Measurements from ENCODE around the gene OR7D2.

OR7D2 gene

GRCh38 chr19:9148697-9149096 is 30.1 kb upstream of the OR7D2 start:
- TF ChIP-seq ARNT (IDR thresholded peaks at IDR 0.05) (no peak), PKNOX1 (IDR thresholded peaks at IDR 0.05) (no peak), LEF1 (IDR thresholded peaks at IDR 0.05; ENCODE audit: borderline replicate concordance) (no peak), SP1 (IDR thresholded peaks at IDR 0.05) (no peak), ELF4 (IDR thresholded peaks at IDR 0.05) (no peak), CTBP1 (IDR thresholded peaks at IDR 0.05; ENCODE audit: borderline replicate concordance) (no peak), NFRKB (IDR thresholded peaks at IDR 0.05) (no peak), FOXK2 (IDR thresholded peaks at IDR 0.05) (no peak), BHLHE40 (IDR thresholded peaks at IDR 0.05; ENCODE audit: borderline replicate concordance) (no peak), TARDBP (IDR thresholded peaks at IDR 0.05) (no peak), SUZ12 (IDR thresholded peaks at IDR 0.05) (no peak), HDGF (IDR thresholded peaks at IDR 0.05; ENCODE audit: borderline replicate concordance) (no peak)
- ChIA-PET CTCF (no interaction called here), POLR2A (no interaction called here)
- no peak for DNase-seq (ENCODE audit: extremely low spot score)

GRCh38 chr19:9149997-9150396 is 28.8 kb upstream of the OR7D2 start:
- POLR2A ChIA-PET = no interaction called here
- CTCF ChIA-PET = no interaction called here
- no peak for TF ChIP-seq TARDBP (IDR thresholded peaks at IDR 0.05)
- no peak for TF ChIP-seq FOXA1 (IDR thresholded peaks at IDR 0.05)
- no peak for TF ChIP-seq ZNF384 (IDR thresholded peaks at IDR 0.05)
- TF ChIP-seq CTBP1 (IDR thresholded peaks at IDR 0.05; ENCODE audit: borderline replicate concordance) = no peak
- no peak for TF ChIP-seq L3MBTL2 (conservative IDR thresholded peaks at IDR 0.05)
- no peak for TF ChIP-seq NFRKB (IDR thresholded peaks at IDR 0.05)
- no peak for TF ChIP-seq PKNOX1 (IDR thresholded peaks at IDR 0.05)
- no peak for TF ChIP-seq BHLHE40 (IDR thresholded peaks at IDR 0.05; ENCODE audit: borderline replicate concordance)
- no peak for TF ChIP-seq HDGF (IDR thresholded peaks at IDR 0.05; ENCODE audit: borderline replicate concordance)
- TF ChIP-seq LEF1 (IDR thresholded peaks at IDR 0.05; ENCODE audit: borderline replicate concordance) = no peak
- no peak for TF ChIP-seq SP1 (IDR thresholded peaks at IDR 0.05)
- no peak for TF ChIP-seq ARNT (IDR thresholded peaks at IDR 0.05)
- no peak for TF ChIP-seq SUZ12 (IDR thresholded peaks at IDR 0.05)
- TF ChIP-seq FOXM1 (IDR thresholded peaks at IDR 0.05; ENCODE audit: borderline replicate concordance) = no peak
- TF ChIP-seq ELF4 (IDR thresholded peaks at IDR 0.05) = no peak
- TF ChIP-seq FOXK2 (IDR thresholded peaks at IDR 0.05) = no peak
- no peak for DNase-seq (ENCODE audit: extremely low spot score)

GRCh38 chr19:9150650-9151049 is 28.1 kb upstream of the OR7D2 start:
- CTCF ChIA-PET = no interaction called here
- DNase-seq (ENCODE audit: extremely low spot score) = no peak
- POLR2A ChIA-PET = no interaction called here
- TF ChIP-seq ZNF384 (IDR thresholded peaks at IDR 0.05) (no peak), TARDBP (IDR thresholded peaks at IDR 0.05) (no peak), BHLHE40 (IDR thresholded peaks at IDR 0.05; ENCODE audit: borderline replicate concordance) (no peak), L3MBTL2 (conservative IDR thresholded peaks at IDR 0.05) (no peak), NFRKB (IDR thresholded peaks at IDR 0.05) (no peak)

GRCh38 chr19:9151367-9151766 is 27.4 kb upstream of the OR7D2 start:
- ChIA-PET CTCF (no interaction called here), POLR2A (no interaction called here)
- no peak for TF ChIP-seq ELF4 (IDR thresholded peaks at IDR 0.05)
- no peak for TF ChIP-seq FOXK2 (IDR thresholded peaks at IDR 0.05)
- no peak for TF ChIP-seq FOXM1 (IDR thresholded peaks at IDR 0.05; ENCODE audit: borderline replicate concordance)
- TF ChIP-seq CTBP1 (IDR thresholded peaks at IDR 0.05; ENCODE audit: borderline replicate concordance) = no peak
- no peak for TF ChIP-seq TARDBP (IDR thresholded peaks at IDR 0.05)
- no peak for TF ChIP-seq PKNOX1 (IDR thresholded peaks at IDR 0.05)
- TF ChIP-seq ZNF384 (IDR thresholded peaks at IDR 0.05) = no peak
- TF ChIP-seq LEF1 (IDR thresholded peaks at IDR 0.05; ENCODE audit: borderline replicate concordance) = no peak
- no peak for TF ChIP-seq SP1 (IDR thresholded peaks at IDR 0.05)
- no peak for TF ChIP-seq ARNT (IDR thresholded peaks at IDR 0.05)
- no peak for TF ChIP-seq NFRKB (IDR thresholded peaks at IDR 0.05)
- TF ChIP-seq SUZ12 (IDR thresholded peaks at IDR 0.05) = no peak
- TF ChIP-seq BHLHE40 (IDR thresholded peaks at IDR 0.05; ENCODE audit: borderline replicate concordance) = no peak
- TF ChIP-seq HDGF (IDR thresholded peaks at IDR 0.05; ENCODE audit: borderline replicate concordance) = no peak
- no peak for TF ChIP-seq L3MBTL2 (conservative IDR thresholded peaks at IDR 0.05)
- TF ChIP-seq FOXA1 (IDR thresholded peaks at IDR 0.05) = no peak
- DNase-seq (ENCODE audit: extremely low spot score) = no peak

- ChIA-PET POLR2A (no interaction called here), CTCF (no interaction called here)
- TF ChIP-seq BHLHE40 (IDR thresholded peaks at IDR 0.05; ENCODE audit: borderline replicate concordance) = no peak
- DNase-seq (ENCODE audit: extremely low spot score) = no peak
Measured at GRCh38 chr19:9155591-9155990, 23.2 kb upstream of the OR7D2 start.

- DNase-seq (ENCODE audit: extremely low spot score) = no peak
- TF ChIP-seq SP1 (IDR thresholded peaks at IDR 0.05) = no peak
- no peak for TF ChIP-seq ARNT (IDR thresholded peaks at IDR 0.05)
- no peak for TF ChIP-seq CTBP1 (IDR thresholded peaks at IDR 0.05; ENCODE audit: borderline replicate concordance)
- no peak for TF ChIP-seq HDGF (IDR thresholded peaks at IDR 0.05; ENCODE audit: borderline replicate concordance)
- TF ChIP-seq L3MBTL2 (conservative IDR thresholded peaks at IDR 0.05) = no peak
- TF ChIP-seq TARDBP (IDR thresholded peaks at IDR 0.05) = no peak
- TF ChIP-seq LEF1 (IDR thresholded peaks at IDR 0.05; ENCODE audit: borderline replicate concordance) = no peak
- no peak for TF ChIP-seq BHLHE40 (IDR thresholded peaks at IDR 0.05; ENCODE audit: borderline replicate concordance)
- no peak for TF ChIP-seq ZNF384 (IDR thresholded peaks at IDR 0.05)
- TF ChIP-seq FOXK2 (IDR thresholded peaks at IDR 0.05) = no peak
- TF ChIP-seq NFRKB (IDR thresholded peaks at IDR 0.05) = no peak
- TF ChIP-seq ELF4 (IDR thresholded peaks at IDR 0.05) = no peak
- no peak for TF ChIP-seq FOXM1 (IDR thresholded peaks at IDR 0.05; ENCODE audit: borderline replicate concordance)
- TF ChIP-seq PKNOX1 (IDR thresholded peaks at IDR 0.05) = no peak
- TF ChIP-seq FOXA1 (IDR thresholded peaks at IDR 0.05) = no peak
- no peak for TF ChIP-seq SUZ12 (IDR thresholded peaks at IDR 0.05)
- ChIA-PET POLR2A (no interaction called here), CTCF (no interaction called here)
Measured at GRCh38 chr19:9156304-9156703, 22.5 kb upstream of the OR7D2 start.
